ENCODE data around the gene MRTFA.

DNA sequence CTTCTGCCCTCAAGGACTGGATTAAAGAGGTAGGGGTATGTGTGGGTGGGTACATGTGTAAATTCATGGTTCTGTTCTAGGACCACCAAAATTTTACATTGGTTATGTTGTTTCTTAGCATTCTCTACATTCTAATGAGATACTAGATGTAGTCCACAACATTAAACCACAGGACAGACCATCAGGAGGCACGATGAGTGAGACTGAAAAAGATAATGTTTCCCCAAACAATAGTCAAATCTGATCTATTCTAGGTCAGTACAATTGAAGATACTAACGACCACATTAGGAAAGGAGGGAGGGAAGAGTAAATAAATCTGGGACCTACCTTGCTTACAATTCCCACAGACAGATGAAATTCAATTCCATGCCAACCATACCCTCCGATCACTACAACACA, 42.2 kb downstream of the MRTFA start:
- TF ChIP-seq, protein P1, sequence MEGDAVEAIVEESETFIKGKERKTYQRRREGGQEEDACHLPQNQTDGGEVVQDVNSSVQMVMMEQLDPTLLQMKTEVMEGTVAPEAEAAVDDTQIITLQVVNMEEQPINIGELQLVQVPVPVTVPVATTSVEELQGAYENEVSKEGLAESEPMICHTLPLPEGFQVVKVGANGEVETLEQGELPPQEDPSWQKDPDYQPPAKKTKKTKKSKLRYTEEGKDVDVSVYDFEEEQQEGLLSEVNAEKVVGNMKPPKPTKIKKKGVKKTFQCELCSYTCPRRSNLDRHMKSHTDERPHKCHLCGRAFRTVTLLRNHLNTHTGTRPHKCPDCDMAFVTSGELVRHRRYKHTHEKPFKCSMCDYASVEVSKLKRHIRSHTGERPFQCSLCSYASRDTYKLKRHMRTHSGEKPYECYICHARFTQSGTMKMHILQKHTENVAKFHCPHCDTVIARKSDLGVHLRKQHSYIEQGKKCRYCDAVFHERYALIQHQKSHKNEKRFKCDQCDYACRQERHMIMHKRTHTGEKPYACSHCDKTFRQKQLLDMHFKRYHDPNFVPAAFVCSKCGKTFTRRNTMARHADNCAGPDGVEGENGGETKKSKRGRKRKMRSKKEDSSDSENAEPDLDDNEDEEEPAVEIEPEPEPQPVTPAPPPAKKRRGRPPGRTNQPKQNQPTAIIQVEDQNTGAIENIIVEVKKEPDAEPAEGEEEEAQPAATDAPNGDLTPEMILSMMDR (conservative IDR thresholded peaks at IDR 0.05) = no peak
- no peak for TF ChIP-seq EZH2 (IDR thresholded peaks at IDR 0.05; ENCODE audit: low read depth)

Data from PC-9 (cell line).